GM19397 (cell line): ENCODE measurements around the gene NKAIN2.

Source experiments
- ATAC-seq: cut with Tn5 transposase; IDR thresholded peaks from one replicate; pipeline ENCODE4 v1.9.1; 2021; ENCODE audit warnings: mild to moderate bottlenecking, moderate library complexity; ENCODE audit not compliant: unreplicated experiment

The NKAIN2 gene

DNA sequence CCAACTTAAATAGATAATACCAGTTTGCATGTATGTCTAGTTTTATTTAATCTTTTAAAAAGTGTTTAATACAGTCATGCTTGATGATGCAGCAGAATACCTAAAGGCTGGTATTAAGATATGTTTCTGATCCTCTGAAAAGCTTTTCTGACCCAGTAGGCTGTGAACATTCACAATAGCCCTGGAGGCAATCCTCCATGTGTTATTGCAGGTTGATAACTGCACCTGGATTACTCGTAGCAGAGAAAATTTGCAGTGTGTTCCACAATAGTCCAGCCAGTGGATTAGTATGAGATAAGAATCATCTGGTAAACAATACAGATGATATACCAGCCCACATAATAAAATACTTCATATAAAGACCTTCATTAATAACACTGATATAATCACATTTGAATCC, 979.7 kb downstream of the NKAIN2 start:
- no peak for ATAC-seq

DNA sequence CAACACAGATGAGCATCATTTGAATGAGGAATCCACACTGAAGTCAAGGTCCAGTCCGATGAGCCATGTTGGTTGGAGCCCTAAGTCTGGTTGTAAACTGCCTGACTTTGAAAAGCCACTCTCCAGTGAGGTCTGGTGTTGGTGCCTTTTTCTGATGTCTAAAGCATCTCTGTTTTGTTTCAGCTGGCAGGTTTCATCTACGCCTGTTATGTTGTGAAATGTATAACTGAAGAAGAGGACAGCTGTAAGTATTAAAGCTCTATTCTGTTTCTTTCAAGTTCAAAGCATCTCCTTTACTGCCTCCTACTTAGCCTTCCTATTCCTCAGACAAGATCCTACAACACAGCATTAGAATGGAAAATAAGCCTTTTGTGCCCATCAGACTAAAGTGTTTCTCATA, 987.5 kb downstream of the NKAIN2 start:
- ATAC-seq = no peak

DNA sequence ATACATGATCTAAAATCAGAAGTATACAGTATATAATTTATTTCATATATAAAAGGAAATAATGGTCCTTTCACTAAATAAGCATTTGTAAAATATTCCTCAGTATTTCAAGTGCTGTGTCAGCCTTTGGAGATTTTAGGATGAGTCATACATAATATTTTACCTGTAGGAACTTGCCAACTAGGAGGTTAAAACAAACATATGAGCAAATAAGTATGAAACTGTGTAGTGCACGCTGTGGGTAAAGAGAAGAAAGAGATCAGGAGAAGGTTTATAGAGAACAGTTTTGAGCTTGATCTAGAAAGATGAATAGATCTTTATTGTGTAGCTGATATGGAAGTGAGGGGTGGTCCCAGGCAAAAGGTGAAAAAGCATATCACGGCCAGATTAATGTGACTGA, 988.7 kb downstream of the NKAIN2 start:
- no peak for ATAC-seq

DNA sequence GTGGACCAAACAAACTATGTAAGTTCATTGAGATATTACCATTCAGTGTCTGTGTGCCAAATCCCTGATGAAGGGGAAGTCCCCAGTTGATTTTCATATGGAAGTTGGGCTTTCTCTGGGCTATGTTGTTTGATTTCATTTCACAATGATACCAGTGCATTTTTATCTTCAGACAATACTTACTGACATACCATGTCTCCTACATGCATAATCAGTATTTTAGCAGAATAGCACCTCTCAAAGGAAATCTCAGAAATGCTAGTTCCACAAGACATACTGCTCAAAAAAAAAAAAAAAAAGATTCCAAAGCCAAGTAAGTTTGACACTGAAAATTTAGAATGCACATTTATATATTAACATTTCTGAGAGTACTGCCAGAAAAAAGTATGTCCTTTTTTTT, 989.7 kb downstream of the NKAIN2 start:
- no peak for ATAC-seq

DNA sequence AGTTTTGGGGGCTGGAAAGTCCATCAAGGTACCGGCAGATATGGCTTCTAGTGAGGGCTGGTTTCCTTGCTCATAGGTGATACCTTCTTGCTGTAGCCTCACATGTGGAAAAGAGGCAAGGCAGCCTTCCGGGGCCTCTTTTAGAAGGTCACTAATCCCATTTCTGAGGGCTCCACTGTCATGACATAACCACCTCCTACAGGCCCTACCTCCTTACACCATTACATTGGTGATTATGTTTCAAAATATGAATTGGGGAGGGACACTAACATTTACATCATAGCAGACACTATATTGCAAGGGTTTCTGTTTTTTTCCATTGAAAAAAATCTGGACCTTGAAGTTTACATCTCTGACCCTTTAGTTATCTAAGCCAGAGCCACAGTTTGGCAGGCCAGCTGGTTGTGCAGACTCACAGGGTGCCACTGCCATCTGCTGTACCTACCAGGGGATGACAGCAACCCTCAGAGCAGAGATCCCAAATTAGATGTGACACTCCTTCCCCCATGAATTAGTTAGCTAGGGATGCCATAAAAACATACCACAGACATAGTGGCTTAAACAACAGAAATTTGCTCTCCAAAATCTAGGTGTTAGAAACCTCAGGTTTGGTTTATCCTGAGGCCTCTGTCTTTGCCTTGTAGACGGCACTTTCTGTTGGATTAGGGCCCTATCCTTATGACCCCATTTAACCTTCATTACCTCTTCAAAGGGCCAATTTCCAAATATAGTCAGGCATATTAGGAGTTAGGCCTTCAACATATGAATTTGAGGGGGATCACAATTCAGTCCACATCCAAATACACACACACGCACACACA, 992.2 kb downstream of the NKAIN2 start:
- ATAC-seq = no peak

DNA sequence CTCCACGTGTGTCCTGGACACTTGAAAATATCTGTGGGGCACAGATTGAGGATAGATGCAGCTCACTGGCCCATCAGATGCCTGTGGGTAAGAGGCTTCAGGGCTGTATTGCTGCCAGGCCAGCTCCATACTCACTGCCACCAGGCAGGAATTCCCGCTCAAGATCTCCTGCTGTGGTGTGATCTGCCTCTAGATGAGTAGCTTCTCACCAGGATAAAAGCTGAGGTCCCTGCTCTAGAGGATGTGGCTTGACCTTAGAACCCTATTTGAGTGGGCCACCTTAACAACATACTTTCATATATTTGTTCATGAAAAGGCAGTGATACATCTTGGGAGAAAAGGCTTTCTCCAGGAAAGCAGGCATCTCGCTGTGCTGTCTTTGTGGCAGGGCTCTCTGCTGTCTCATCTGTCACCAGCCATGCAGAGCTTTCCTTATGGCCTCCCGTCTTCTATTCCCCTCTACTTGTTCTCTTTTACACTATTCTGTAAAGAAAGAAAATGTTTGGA, 992.9 kb downstream of the NKAIN2 start:
- no peak for ATAC-seq

DNA sequence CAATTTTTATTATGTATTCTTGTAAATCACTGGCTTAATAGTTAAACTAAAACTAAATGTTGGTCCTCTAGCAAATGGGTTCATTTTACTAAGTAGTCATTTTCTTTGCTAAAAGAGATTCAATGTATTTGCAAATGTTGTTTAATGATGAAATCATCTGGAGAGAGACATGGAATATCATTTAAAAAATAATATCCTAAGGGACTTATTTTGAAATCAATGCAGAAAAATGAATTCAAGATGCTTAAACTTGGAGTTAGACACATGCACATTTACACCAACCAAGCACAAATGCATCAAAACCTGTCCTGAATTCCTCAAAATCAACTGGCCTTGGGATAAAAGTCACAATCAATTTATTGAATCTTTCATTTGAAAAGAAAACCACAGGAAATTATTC, 993.6 kb downstream of the NKAIN2 start:
- ATAC-seq = no peak

DNA sequence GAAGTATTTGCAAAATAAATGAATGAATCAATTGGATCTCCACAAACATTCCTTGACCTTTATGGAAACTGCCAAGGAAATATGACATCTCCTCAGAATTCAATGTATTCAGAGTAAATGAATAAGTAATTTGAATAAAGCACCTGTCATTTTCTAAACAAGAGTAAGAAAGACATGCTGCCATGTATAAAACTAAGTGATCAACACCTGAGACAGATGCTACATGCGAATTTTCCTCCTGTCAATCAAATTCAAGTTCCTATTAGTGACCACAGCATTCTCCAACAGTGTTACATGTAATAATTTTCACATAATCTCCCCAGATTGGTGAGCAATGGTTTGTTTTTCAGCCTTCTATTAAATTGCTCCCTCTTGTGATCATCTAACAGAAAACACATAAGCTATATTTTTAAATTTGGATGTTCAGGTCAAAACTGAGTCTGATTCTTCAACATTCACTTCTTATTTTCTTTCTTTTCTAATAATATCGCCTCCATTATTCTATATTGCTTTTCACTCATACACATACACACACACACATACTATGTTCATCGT, 995.4 kb downstream of the NKAIN2 start:
- no peak for ATAC-seq

DNA sequence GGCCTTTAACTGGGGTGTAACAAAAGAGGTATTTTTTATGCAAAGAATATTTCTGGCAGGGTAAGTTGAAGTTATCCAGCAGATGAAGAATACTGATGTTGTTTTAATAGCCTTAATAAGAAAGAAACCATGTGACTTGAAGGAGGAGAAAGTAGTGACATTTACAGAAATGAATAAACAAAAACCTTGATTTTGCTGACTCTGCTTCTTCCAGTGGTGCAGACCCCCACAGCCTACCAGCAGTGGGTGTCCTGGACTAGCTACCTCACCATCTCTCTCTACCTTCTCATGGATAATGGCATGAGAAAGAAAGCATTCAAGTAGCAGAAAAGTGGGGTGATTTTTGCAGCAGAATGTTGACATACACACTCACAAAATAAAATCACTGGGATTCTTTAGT, 996.0 kb downstream of the NKAIN2 start:
- no peak for ATAC-seq

DNA sequence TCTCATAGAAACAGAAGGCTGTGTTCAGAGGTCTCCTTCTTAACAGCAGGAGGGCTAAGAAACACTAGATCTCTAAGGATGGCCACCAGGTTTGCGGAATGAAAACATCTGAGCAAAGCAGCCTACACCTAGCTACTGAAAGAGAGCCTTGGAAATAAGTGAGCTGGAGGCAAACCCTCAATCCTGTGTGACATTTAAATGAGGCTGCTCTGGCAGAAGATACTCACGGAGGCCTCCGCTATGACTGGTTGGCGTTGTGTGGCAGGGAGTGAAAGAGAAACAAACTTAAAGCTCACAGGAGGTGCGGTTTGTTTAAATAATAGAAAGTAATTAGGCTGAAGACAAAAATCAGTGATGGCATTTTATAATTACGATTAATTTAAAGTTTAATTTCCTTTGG, 996.6 kb downstream of the NKAIN2 start:
- no peak for ATAC-seq

DNA sequence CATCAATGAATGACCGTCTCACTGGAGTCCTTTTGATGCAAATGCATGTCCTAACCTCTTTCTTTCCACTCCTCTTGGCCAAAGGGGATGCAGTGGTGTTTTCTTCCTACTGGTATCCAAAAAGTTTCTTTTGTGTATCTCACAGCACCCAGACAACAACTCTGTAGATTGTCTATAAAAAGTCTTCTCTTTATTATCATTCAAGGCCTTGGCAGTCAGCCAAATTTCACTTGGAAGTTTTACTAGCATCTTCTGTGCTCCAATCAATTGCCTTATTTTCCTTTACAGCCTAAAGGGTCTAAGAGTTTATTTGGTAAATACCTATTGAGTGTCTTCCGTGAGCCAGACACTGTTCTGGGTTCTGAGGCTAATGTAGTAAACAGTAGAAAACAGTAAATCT, 1008.4 kb downstream of the NKAIN2 start:
- no peak for ATAC-seq

DNA sequence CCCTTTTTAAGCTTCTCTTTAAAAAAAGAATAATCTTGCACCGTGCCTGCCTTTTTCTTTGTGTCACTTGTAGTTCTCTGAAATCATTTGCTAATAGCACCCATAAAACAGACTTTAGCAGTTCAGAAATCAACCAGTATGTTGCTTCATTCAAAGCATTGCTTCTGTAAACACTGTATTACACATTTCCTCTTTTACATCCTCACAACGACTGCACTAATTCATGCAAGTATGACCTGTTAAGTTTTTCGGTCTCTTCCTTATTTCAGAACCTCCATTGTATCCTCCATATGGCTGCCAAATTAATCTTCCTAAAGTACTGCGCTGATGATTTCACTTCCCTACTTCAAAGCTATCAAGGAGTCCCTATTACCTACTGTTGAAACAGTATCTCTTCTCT, 1015.7 kb downstream of the NKAIN2 start:
- no peak for ATAC-seq

DNA sequence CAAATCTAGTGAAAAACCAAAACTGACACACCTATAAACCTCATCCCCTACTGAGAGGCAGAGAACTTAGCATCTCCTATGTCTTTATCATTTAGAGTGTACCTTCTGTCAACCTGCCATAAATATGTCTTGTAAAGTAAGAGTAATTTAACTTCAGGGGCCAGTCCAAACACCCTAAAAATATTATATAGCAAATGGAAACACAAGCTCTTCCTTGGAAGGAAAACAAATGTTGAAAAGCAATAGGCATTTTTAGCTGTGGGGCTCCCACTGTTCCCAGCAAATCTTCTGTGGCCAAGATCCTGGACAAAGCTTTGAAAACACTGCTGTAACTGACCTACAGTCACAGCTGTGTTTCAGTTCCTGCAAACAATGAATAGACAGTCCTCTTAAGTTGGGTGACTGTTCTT, 1018.5 kb downstream of the NKAIN2 start:
- no peak for ATAC-seq

DNA sequence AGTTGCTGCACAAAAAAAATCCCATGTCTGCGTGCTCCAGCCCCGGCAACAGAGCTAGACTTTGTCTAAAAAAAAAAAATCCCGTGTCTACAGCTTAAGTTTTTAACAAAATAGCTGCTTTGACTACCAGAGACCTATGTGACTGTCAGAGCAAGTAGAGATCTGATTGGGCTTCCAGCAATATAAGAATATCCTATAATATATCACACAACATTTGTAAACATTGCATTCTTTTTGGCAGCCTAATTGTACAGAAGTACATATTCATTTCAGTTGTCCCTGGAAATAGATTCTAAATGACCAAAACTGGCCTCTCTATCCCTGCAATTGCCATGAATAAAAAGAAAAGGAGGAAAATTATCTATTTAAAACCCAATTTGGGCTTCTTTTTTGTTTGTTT, 1019.1 kb downstream of the NKAIN2 start:
- ATAC-seq = no peak

DNA sequence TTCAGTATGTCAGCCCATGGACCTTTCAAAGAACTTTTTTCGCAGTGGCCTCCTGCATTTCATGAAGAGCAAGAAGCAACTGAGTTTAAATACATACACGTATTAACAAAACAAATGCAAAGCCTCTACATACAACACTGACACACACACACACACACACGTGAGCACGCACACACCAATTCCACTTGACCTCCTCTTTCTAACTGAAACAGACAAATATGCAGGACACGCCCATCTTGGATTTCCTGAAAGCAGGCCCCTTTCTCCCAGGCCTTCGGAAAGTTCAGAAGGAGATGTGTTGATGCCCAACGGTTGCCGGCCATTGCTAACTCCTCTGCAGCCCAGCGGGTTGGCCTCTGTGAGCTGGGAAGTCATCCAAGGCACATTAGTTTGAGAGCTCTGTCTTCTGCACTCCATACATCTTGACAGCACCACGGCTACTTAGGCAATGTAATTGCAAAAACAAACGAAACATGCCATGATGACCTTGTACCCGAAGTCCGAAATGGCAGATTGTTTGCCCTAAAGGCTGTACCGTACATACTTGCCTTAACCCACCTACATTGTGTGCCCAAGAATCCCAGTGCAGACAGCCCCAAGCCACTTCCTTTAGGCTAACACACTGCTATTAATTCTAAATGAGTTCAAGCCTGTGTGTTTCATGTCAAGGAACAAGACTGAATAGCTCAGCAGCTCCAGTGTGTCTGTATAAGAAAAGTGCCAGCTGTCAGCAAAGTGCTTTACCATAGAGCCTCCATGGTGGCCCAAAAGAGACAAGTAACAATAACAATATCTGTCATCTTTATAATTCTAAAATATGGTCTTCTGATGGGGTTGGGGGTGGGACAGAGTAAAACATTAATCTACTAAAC, 1019.8 kb downstream of the NKAIN2 start:
- no peak for ATAC-seq

DNA sequence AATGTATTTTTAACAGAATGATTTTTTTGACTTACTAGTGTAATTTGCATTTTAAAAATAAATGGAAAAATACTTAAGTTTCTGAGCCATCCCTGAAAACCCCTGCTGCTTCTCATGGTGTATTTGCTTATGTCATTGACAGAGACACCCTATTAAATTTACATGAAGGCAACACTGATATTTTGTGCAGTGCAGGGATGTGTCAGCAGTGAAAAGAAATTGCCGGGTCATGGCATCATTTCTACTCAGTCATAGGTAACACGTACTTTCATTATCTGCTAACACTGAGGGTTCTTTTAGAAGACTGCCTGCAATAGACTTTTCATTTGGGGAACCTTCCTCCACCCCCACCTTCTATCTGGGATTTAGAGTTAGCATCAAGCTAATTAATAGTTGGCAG, 1021.9 kb downstream of the NKAIN2 start:
- no peak for ATAC-seq

DNA sequence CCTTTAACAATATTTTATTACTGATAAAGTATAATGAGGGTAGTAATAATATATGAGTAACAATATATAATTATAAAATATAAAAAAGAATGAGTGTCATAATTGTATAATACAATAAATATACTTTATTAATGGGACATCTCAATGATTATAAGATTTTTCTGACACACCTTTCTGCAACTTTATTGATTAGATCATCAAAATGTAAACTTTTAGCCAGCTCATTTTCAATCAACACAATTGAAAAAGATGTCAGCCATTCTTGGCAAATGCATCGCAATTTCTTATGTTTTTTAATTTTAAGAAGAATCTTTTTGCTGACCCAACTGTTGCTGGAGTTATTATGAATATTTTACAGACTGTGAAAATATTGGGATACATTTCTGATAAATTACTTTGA, 1026.2 kb downstream of the NKAIN2 start:
- no peak for ATAC-seq

DNA sequence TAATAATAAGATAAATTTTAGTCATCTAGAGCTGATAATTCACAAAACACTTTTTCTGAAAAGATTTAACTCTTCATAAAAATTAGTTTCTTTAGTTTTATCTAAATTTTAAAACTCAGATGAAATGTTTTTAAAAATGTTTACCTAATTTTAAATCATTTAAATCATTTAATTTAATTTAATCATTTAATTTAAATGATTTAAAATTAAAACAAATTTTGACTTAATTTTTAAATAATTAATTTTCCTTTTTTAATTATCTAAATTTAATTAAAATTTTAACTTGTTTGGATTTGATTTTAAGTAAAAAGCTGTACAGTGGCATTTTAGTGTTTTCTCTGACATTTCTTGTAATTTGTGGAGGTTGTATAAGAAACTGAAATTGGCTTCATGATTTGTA, 1026.8 kb downstream of the NKAIN2 start:
- no peak for ATAC-seq

DNA sequence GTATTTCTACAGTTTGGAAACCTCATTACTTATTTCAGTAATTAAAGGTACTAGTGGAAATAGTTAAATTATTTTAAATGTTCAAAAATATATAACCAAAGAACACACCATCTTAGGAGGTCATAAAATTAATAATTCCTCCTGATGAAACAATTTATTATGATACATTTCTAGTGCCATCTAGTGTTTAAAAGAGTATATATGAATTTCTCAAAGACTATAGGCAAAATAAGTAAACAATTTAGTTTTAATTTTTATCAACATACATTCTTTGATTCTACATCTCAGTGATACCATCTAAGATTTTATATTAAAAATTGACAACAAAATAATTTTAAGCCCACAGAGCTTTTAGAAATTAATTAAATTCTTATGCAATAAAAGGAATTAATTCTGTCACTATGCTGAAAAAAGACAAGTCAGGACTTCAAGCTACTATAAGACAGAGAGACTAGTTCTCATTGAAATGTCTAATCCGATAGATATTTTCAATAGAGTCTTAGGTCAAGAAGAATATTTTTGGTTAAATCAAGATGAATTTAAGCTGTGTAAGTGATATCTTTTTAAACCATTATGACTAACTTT, 1050.8 kb downstream of the NKAIN2 start:
- ATAC-seq = no peak

DNA sequence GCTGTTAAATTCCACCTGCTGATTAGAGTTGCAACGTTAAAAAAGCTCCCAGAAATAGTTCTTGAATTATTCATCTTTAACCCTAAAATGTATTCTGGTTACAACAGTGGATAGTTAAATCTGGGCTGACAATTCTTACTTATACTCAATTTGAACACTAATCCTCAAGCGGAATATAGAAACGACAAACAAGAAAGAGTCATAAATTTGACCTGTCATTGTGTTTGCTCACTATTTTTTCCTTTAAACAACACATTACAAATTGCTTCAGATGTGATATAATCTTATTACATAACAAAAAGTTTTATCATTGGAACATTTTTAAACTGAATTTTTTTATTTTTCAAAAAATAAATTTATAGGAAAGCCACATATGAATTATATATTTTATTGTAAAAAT, 1054.1 kb downstream of the NKAIN2 start:
- no peak for ATAC-seq

DNA sequence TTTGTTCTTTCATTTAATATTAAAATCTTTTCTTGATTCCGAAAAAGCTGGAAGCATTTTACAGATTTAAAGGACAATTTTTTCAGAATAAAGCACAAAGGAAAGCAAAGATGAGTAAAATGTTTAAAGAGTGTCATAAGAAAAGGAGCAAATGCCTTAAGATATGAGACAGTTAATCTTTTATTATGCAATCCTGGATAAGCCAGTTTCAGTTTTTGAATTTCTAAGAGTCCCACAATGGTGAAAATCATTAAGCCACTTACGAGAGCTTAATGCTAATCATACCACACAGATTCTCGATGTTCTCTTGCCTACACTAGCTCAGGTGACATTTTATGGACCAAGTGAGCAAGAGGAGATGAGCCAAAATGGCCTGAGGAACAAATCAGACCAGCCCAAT, 1054.9 kb downstream of the NKAIN2 start:
- no peak for ATAC-seq
